ENCODE data around the gene HMCN2.

DNA sequence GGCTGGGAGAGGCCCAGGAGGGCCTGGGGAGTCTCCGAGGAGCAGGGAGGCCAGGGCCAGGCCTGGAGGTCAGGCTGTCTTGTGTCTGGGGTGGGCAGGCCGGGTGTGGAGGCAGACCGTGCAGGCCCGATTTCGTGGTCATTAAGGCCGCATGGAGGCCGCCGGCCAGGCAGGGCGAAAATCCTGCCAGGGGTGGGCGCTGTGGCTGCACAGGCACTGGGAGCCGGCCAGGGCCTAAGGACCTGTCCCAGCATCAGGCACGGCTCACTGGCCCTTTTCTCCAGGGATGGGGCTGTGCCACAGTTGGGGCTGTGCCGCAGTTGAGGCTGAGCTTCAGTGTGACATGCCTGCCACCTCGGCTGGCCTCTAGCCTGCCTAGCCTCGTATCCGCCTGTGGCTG lies 215.1 kb downstream of the HMCN2 start:
- TF ChIP-seq POLR2AphosphoS5 (IDR thresholded peaks at IDR 0.05) (no peak), EP300 (IDR thresholded peaks at IDR 0.05) (no peak)
- TF ChIP-seq, protein P1, sequence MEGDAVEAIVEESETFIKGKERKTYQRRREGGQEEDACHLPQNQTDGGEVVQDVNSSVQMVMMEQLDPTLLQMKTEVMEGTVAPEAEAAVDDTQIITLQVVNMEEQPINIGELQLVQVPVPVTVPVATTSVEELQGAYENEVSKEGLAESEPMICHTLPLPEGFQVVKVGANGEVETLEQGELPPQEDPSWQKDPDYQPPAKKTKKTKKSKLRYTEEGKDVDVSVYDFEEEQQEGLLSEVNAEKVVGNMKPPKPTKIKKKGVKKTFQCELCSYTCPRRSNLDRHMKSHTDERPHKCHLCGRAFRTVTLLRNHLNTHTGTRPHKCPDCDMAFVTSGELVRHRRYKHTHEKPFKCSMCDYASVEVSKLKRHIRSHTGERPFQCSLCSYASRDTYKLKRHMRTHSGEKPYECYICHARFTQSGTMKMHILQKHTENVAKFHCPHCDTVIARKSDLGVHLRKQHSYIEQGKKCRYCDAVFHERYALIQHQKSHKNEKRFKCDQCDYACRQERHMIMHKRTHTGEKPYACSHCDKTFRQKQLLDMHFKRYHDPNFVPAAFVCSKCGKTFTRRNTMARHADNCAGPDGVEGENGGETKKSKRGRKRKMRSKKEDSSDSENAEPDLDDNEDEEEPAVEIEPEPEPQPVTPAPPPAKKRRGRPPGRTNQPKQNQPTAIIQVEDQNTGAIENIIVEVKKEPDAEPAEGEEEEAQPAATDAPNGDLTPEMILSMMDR (IDR thresholded peaks at IDR 0.05) = no peak
